Heart left ventricle (tissue), 16 donors: Measurements from ENCODE around the gene MED31. TPM values are rescaled to one million over a fixed set of nuclear protein-coding genes. Genes with fewer than 3 reads are reported as not detected.

Experiments
- ATAC-seq, 4 donors: fragments of 200-7000 bp; cut with Tn5 transposase; one replicate each; pipeline ENCODE4 v1.9.1; 2020 to 2022; ENCODE audit warnings: moderate library complexity in 4 of 4, mild to moderate bottlenecking in 3 of 4, moderate number of reproducible peaks in 1 of 4
- DNase-seq, 5 donors: peaks; one replicate each; pipeline ENCODE4 v3.0.0-alpha.2; 2020
- H3K27ac ChIP-seq, 12 donors: fragments of 200-600 bp; sonication (generic) in 4 of 12; one replicate each; pipeline versions ENCODE4 v1.5.0 to v1.8.0; 2016 to 2022; ENCODE audit warnings: mild to moderate bottlenecking in 2 of 12
- H3K27me3 ChIP-seq, 9 donors: fragments of 200-600 bp; sonication (generic) in 2 of 9; one replicate each; pipeline versions ENCODE4 v1.5.1 to v1.8.0; 2016 to 2022; ENCODE audit warnings: mild to moderate bottlenecking in 3 of 9
- H3K36me3 ChIP-seq, 9 donors: fragments of 200-600 bp; sonication (generic) in 2 of 9; one replicate each; pipeline versions ENCODE4 v1.5.0 to v1.8.0; 2018 to 2022; ENCODE audit warnings: mild to moderate bottlenecking in 2 of 9
- H3K4me1 ChIP-seq, 12 donors: fragments of 200-600 bp; sonication (generic) in 4 of 12; one replicate each; pipeline versions ENCODE4 v1.5.0 to v1.8.0; 2016 to 2022; ENCODE audit warnings: mild to moderate bottlenecking in 3 of 12
- H3K4me3 ChIP-seq, 12 donors: fragments of 200-600 bp; sonication (generic) in 4 of 12; one replicate each; pipeline versions ENCODE4 v1.5.0 to v1.8.0; 2017 to 2022; ENCODE audit warnings: mild to moderate bottlenecking in 9 of 12, moderate library complexity in 4 of 12
- H3K9me3 ChIP-seq, 12 donors: fragments of 200-600 bp; sonication (generic) in 4 of 12; one replicate each; pipeline versions ENCODE4 v1.5.0 to v1.8.0; 2016 to 2022; ENCODE audit warnings: mild to moderate bottlenecking in 1 of 12
- CTCF ChIP-seq, 12 donors: fragments of 200-600 bp; sonication (generic) in 4 of 12; IDR thresholded peaks; one replicate each; pipeline versions ENCODE4 v1.5.0 to v1.8.0; 2018 to 2022; ENCODE audit warnings: antibody characterized with exemption in 12 of 12, mild to moderate bottlenecking in 5 of 12
- POLR2A ChIP-seq, 2 donors: fragments of 450-650 bp; IDR thresholded peaks; one replicate each; pipeline ENCODE4 v1.6.1; 2017; ENCODE audit warnings: antibody characterized with exemption in 2 of 2, mild to moderate bottlenecking in 2 of 2, moderate library complexity in 2 of 2
- WGBS, 4 donors: extraction: QIAGEN DNeasy Blood & Tissue Kit in 2 of 4; methylation state at CpG; one replicate each; pipeline versions ENCODE4 v1.1.5 to v1.1.7; 2013 to 2018; 5-methylcytosine and 5-hydroxymethylcytosine counted together
- intact Hi-C, 10 donors: fragments of 100-400 bp; cut with DNase I; formaldehyde crosslinking; loops; one replicate each; pipeline versions ENCODE4 v1.11.1 to v1.14.2; 2022
- polyA plus RNA-seq, 2 donors: library from polyadenylated mRNA; stranded (reverse); fragments of 200-250 nt; gene quantifications; one replicate each; pipeline ENCODE4 v1.2.3, GENCODE V29; 2013
- total RNA-seq, 9 donors: library from RNA; depleted of rRNA in 2 of 9; stranded (reverse); fragments of >200 nt in 2 of 9; fragmentation: NEBNext Ultra II Directional in 3 of 9; extraction: Animal tissue kit (Norgen Biotek cat#: 25700) in 3 of 9; gene quantifications; one replicate each; pipeline versions ENCODE4 v1.1.0 to v1.2.4, GENCODE V29; 2016 to 2023
- donor health status: ischemic (EF 13 %, LVEDD 7.1; RV severe dilation, severe dysfunction).
- donor health status: healthy with polysubstance abuse.
- donor health status: DM: no; HTN: yes; CAD: no.
- donor health status: DM: no; HTN: no; CAD: no.
- donor health status: ischemic (EF 25% LVEDD 6.9; RV normal size, moderate dysfunction).
- donor health status: ischemic (EF 25% LVEDD 5.7; RV mildly dilated, moderate dysfunction).
- donor health status: healthy.
- donor health status: DM: yes; HTN: yes; CAD: no.
- donor health status: ischemic (EF 35%, LVEDD 5.7; RV mildly dilated, moderate dysfunction).
- donor health status: nonischemic (EF 11% LVEDD 7.7; RV severe dilation, severe dysfunction).
- donor health status: DM: yes; HTN: yes; CAD: no.
- donor health status: PGD.
- donor health status: ischemic (EF 29% LVEDD 5.4; RV normal size, mild dysfunction).
- donor health status: nonischemic (EF 23%, LVEDD 6.1; RV moderate dilation, normal function).

The MED31 gene
- total and polyA plus RNA-seq, 11 donors, result 5.4 to 20.9 (median 13.9) TPM

DNA sequence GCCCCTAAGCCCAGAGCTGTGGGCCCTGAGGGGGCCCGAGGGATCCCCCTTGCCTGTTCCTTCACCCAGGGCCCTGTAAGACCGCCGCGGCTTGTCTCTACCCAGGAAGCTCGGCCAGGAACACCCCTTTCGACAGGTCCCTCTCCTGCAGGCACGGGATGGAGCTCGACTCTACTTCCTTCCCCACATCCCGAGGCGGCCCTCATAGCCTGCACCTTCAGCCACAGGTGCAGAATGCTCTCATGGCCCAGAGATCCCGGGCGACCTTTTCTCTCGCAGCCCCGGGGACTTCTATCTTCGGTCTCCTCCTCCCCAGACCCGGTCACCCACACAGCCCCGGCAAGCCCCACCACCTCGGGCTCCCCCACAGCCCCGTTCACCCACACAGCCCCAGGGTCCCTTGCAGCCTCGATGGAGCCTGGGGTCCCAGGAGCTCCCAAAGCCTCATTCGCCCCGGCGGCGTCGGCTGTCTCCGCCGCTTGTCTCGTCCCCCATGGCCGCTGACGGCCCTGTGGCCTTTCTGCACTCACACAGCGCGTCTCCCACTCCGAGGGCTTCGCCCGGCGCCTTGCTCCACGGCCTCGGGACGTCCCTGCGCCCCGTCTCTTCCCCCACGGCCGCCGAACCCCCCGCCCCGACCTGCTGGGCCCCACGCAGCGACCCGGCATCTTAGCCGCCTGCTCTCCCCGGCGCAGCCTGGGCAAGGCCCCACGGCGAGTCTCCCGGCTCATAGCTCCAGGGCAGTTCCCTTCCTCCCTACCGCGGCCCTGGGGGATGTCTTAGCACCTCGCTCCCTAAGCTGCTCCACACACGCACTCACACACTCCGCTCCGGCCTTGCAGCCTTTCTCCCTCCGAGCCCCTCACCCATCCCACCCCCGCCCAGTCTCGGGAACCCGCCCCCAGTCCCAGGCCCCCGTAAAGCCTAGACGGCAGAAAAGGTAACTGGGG, 11.5 kb downstream of the MED31 start:
- 1% methylated on average over 30 to 67 of the region's 67 CpGs for WGBS, 4 donors
- Histone ChIP-seq H3K4me1 (peaks cover 0 to 37% (median 24%) of the 10 kb centered on the region in 12 donors), H3K36me3 (peaks cover 0 to 30% (median 23%) of the 10 kb centered on the region in 9 donors), H3K27me3 (no peaks in the 10 kb centered on the region), H3K9me3 (no peaks in the 10 kb centered on the region), H3K27ac (peak overlapping the region; percentile 73 to 96 (median 86)), H3K4me3 (peak overlapping the region; percentile 55 to 98 (median 82))
- intact Hi-C loops, result no loop called here
- peak in 4 of 5 donors; percentile 41 to 73 (median 44) for DNase-seq
- peak in 3 of 4 donors; percentile 27 to 55 (median 37) for ATAC-seq
- TF ChIP-seq CTCF (IDR thresholded peaks at IDR 0.05) (no peak), POLR2A (IDR thresholded peaks at IDR 0.05) (no peak)

DNA sequence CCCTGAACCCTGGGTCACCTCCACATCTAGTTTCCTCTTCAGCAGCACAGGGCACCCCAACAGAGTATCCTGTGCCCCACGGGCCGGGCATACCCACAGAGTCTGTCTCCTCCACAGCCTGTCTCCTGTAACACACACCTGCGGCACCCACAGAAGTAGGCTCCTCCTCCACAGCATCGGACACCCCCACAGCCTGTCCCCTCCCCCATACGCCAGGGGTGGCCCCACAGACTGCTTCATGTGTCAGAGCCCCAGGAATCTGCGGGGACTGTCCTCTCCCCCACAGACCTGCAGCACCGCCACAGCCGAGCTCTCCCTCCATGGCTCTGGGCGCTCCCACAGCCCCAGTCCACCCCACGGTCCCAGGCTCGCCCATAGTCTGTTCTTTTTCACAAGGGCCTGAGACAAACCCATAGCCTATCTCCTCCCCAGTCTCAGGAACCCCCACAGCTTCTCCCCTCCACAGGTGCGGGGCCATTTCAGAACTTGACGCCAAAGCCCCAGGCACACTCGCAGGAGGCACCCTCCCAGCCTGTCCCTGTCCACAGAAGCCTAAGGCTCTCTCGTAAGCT, 12.3 kb downstream of the MED31 start:
- peak overlapping the region in 1 of 12 donors; percentile 86 for H3K27ac ChIP-seq
- ATAC-seq (no peak), DNase-seq (no peak)
- no peaks in the 10 kb centered on the region for H3K9me3 ChIP-seq
- 56 to 60% (median 57%) methylated on average over 14 to 15 of the region's 15 CpGs for WGBS, 4 donors
- intact Hi-C loops, result no loop called here
- H3K4me1 ChIP-seq, result peaks cover 0 to 37% (median 24%) of the 10 kb centered on the region in 12 donors
- TF ChIP-seq POLR2A (IDR thresholded peaks at IDR 0.05) (no peak), CTCF (IDR thresholded peaks at IDR 0.05) (no peak)
- no peaks in the 10 kb centered on the region for H3K27me3 ChIP-seq
- peaks cover 0 to 30% (median 22%) of the 10 kb centered on the region in 9 donors for H3K36me3 ChIP-seq
- H3K4me3 ChIP-seq, result peak overlapping the region; percentile 55 to 98 (median 82)

DNA sequence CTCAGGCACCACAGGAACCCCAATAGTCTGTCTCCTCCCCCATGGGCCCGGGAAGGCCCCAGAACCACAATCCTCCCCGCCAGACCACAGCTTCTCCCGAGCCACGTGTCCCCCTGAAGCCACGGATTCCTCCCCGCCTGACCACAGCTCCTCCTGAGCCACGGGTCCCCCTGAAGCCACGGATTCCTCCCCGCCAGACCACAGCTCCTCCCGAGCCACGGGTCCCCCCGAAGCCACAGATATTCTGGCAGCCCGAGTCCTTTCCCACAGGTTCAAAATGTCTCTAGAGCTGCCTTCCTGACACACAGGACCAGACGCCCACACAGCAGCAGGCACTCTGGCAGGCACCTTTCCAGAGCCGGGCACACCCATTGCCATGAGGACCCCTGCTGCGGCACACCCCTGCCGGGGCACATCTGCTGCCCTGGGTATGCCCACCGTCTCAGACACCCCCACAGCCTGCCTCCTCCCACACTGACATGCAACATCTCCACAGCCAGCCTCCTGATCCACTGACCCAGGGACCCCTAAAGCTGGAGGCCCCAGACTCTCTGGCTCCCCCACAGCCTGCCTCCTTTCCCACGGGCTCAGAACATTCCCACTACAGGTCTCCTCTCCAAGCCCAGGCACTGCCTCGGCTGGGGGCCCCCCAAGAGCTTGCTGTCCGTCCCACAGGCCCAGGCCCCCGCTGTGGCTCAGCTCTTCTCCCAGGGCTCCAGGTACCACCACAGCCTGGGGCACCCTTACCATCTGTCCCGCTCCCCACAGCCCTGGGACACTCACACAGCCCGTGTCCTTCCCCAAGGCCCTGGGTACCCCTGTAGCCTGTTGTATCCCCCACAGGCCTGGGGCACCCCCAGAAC, 13.1 kb downstream of the MED31 start:
- WGBS, 4 donors, result 81 to 94% (median 85%) methylated on average over 24 of the region's 24 CpGs
- intact Hi-C loops, result no loop called here
- TF ChIP-seq CTCF (IDR thresholded peaks at IDR 0.05) (no peak), POLR2A (IDR thresholded peaks at IDR 0.05) (no peak)
- Histone ChIP-seq H3K9me3 (no peaks in the 10 kb centered on the region), H3K27me3 (no peaks in the 10 kb centered on the region), H3K27ac (no peak overlapping the region), H3K4me1 (peaks cover 0 to 32% (median 24%) of the 10 kb centered on the region in 12 donors), H3K4me3 (peak overlapping the region in 1 of 12 donors; percentile 96), H3K36me3 (peaks cover 0 to 30% (median 22%) of the 10 kb centered on the region in 9 donors)
- DNase-seq (no peak), ATAC-seq (no peak)
